ENCODE data around the gene LRRFIP1.

DNA sequence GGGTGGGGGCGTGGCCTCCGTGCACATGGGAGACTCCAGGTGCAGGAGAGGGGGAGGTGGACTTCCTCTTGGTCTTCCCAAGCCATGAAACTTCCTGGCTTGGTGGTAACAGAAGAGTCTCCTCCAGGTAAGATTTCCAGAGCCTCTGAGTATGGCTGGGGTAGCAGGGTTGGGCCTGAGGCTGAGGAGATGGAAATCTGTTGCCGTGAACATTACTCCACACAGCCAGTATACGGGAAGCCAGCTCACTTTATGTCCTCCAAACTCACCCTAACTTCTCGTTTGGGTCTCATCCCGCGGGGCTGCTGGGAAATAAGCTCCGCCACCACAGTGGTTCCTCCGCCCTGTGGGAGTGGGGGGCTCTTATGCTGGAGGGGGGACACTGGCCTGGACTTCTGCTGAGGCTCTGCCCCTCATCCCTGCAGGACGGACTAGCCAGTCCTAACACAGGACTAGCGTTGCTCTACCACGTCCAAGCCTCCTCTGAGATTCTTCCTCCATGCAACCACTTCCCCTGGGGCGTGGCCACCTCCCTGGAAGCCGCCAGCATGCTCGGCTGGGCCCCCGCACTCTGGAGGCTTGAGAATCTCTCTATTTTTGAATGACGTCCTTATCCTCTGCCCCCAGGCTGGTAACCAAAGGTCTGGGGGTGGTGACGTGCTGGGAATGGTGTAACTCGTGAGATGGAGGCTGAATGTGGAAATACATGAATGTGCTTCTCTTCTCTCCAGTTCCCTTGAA lies 36.1 kb upstream of the LRRFIP1 start:
- TF ChIP-seq, protein P1, sequence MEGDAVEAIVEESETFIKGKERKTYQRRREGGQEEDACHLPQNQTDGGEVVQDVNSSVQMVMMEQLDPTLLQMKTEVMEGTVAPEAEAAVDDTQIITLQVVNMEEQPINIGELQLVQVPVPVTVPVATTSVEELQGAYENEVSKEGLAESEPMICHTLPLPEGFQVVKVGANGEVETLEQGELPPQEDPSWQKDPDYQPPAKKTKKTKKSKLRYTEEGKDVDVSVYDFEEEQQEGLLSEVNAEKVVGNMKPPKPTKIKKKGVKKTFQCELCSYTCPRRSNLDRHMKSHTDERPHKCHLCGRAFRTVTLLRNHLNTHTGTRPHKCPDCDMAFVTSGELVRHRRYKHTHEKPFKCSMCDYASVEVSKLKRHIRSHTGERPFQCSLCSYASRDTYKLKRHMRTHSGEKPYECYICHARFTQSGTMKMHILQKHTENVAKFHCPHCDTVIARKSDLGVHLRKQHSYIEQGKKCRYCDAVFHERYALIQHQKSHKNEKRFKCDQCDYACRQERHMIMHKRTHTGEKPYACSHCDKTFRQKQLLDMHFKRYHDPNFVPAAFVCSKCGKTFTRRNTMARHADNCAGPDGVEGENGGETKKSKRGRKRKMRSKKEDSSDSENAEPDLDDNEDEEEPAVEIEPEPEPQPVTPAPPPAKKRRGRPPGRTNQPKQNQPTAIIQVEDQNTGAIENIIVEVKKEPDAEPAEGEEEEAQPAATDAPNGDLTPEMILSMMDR (IDR thresholded peaks at IDR 0.05) = no peak
- no peak for TF ChIP-seq POLR2A (IDR thresholded peaks at IDR 0.05; ENCODE audit: low read depth)
- no peak for TF ChIP-seq POLR2AphosphoS5 (IDR thresholded peaks at IDR 0.05)

All from esophagus muscularis mucosa (tissue), 3 donors.